GM12891 (cell line): ENCODE measurements around the gene ATXN10.

Experiments used
- PAX5 ChIP-seq: IDR thresholded peaks from 2 replicates; pipeline ENCODE4 v1.6.1; 2011; ENCODE audit warnings: low read length, moderate library complexity, mild to moderate bottlenecking; ENCODE audit not compliant: insufficient read depth, severe bottlenecking
- POLR2A ChIP-seq: IDR thresholded peaks from 2 replicates; pipeline ENCODE4 v1.6.1; 2011; ENCODE audit warnings: low read depth, low read length, control low read depth
- POLR2AphosphoS5 ChIP-seq: IDR thresholded peaks from 2 replicates; pipeline ENCODE4 v1.6.1; 2011; ENCODE audit warnings: low read depth, low read length, control low read depth
- TAF1 ChIP-seq: IDR thresholded peaks from 2 replicates; pipeline ENCODE4 v1.6.1; 2011; ENCODE audit warnings: low read depth, low read length, control low read depth

DNA sequence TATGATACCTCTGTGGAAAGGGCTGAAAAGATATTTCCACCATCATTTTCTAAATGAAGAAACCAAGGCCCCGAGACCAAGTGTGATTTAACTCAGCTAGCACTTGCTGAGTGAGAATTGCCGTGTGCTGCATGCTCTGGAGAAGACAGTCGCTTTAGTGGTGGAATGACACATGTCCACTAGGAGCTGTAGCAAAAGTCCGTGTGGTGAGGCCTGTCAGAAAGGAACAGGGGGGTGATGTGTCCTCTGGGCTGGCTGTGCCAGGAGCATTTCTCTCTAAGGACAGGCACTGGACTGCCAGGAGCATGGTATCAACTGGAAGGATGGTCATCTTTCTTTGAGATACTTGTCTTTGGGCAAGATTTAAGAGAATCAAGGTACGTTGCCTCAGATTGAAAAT is 72.8 kb downstream of the ATXN10 start:
- TF ChIP-seq POLR2A (no peak), TAF1 (no peak), POLR2AphosphoS5 (no peak), PAX5 (no peak)
